ENCODE results near the gene SF1.

- TF ChIP-seq POLR2A (IDR thresholded peaks at IDR 0.05; ENCODE audit: low read depth, low read length) (no peak), EZH2 (IDR thresholded peaks at IDR 0.05; ENCODE audit: borderline replicate concordance, low read depth, low read length, severe bottlenecking) (no peak), POLR2AphosphoS5 (IDR thresholded peaks at IDR 0.05; ENCODE audit: insufficient read depth, low read depth, low read length) (no peak), MYC (IDR thresholded peaks at IDR 0.05; ENCODE audit: low read depth, low read length) (no peak), MAX (IDR thresholded peaks at IDR 0.05; ENCODE audit: insufficient read depth, insufficient read length) (no peak), JUN (IDR thresholded peaks at IDR 0.05; ENCODE audit: borderline replicate concordance, insufficient read depth, insufficient read length, low read depth) (no peak), FOS (IDR thresholded peaks at IDR 0.05; ENCODE audit: borderline replicate concordance, insufficient read depth, low read length) (no peak)
- TF ChIP-seq, protein P1, sequence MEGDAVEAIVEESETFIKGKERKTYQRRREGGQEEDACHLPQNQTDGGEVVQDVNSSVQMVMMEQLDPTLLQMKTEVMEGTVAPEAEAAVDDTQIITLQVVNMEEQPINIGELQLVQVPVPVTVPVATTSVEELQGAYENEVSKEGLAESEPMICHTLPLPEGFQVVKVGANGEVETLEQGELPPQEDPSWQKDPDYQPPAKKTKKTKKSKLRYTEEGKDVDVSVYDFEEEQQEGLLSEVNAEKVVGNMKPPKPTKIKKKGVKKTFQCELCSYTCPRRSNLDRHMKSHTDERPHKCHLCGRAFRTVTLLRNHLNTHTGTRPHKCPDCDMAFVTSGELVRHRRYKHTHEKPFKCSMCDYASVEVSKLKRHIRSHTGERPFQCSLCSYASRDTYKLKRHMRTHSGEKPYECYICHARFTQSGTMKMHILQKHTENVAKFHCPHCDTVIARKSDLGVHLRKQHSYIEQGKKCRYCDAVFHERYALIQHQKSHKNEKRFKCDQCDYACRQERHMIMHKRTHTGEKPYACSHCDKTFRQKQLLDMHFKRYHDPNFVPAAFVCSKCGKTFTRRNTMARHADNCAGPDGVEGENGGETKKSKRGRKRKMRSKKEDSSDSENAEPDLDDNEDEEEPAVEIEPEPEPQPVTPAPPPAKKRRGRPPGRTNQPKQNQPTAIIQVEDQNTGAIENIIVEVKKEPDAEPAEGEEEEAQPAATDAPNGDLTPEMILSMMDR (IDR thresholded peaks at IDR 0.05; ENCODE audit: extremely low read depth in 1 of 2, insufficient read depth in 1 of 2, low read depth in 1 of 2, low read length in 2 of 2), result no peak
Measured at GRCh38 chr11:64729851-64730382, 48.4 kb downstream of the SF1 start.

Data from endothelial cell of umbilical vein (primary cell).